NB4 (cell line): ENCODE data around the gene BIK.

Source experiments
- TF ChIP-seq, protein P1 (sequence below): IDR thresholded peaks from one replicate; pipeline ENCODE4 v1.5.1; 2012; ENCODE audit warnings: low read depth, low read length
- TF ChIP-seq, protein P2 (sequence below): IDR thresholded peaks from 2 replicates; pipeline ENCODE4 v1.6.1; 2011; ENCODE audit warnings: low read depth, low read length

DNA sequence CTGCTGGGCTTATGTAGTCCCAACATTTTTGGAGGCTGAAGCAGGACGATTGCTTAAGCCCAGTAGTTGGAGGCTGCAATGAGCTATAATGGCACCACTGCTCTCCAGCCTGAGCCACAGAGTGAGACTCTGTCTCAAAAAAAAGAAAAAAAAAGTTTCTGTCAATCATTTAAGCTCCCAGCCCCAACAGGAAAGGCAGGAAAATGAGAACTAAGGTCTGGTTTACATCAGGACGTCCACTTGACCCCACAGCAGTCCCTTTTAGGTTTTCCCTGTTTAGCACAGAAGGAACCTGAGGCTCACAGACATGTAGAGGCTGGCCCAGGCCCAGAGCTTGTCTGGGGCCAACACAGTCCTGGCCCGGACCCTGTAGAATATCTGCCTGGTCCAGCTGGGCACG is 12.2 kb upstream of the BIK start:
- TF ChIP-seq, protein P1, sequence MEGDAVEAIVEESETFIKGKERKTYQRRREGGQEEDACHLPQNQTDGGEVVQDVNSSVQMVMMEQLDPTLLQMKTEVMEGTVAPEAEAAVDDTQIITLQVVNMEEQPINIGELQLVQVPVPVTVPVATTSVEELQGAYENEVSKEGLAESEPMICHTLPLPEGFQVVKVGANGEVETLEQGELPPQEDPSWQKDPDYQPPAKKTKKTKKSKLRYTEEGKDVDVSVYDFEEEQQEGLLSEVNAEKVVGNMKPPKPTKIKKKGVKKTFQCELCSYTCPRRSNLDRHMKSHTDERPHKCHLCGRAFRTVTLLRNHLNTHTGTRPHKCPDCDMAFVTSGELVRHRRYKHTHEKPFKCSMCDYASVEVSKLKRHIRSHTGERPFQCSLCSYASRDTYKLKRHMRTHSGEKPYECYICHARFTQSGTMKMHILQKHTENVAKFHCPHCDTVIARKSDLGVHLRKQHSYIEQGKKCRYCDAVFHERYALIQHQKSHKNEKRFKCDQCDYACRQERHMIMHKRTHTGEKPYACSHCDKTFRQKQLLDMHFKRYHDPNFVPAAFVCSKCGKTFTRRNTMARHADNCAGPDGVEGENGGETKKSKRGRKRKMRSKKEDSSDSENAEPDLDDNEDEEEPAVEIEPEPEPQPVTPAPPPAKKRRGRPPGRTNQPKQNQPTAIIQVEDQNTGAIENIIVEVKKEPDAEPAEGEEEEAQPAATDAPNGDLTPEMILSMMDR, result no peak
- TF ChIP-seq, protein P2, sequence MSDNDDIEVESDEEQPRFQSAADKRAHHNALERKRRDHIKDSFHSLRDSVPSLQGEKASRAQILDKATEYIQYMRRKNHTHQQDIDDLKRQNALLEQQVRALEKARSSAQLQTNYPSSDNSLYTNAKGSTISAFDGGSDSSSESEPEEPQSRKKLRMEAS, result no peak
